ENCODE measurements around the gene ZC3H13. TPM values are rescaled to one million over a fixed set of nuclear protein-coding genes. Genes with fewer than 3 reads are reported as not detected.

ZC3H13 gene
- total RNA-seq, 1 donor from 2014 or later, result 10.5 TPM

GRCh38 chr13:45951166-45951565, 101.4 kb downstream of the ZC3H13 start:
- FAIRE-seq, result no peak
- H3K36me3 ChIP-seq (ENCODE audit: control insufficient read depth, insufficient read depth, low read length), result no peaks in the 10 kb centered on the region
- no peak overlapping the region for H3K4me3 ChIP-seq (ENCODE audit: low read depth, low read length)
- peak; percentile 45 for DNase-seq (ENCODE audit: low read depth)
- no peak for TF ChIP-seq CTCF (IDR thresholded peaks at IDR 0.05; ENCODE audit: insufficient read depth, low read length, severe bottlenecking)
- H3K27me3 ChIP-seq (ENCODE audit: control insufficient read depth, insufficient read depth, low read length), result no peaks in the 10 kb centered on the region

- H3K36me3 ChIP-seq (ENCODE audit: control insufficient read depth, insufficient read depth, low read length), result no peaks in the 10 kb centered on the region
- no peak for FAIRE-seq
Measured at GRCh38 chr13:45950386-45951000, 102.1 kb downstream of the ZC3H13 start.

GRCh38 chr13:45949161-45949560, 103.4 kb downstream of the ZC3H13 start:
- FAIRE-seq, result no peak
- TF ChIP-seq CTCF (IDR thresholded peaks at IDR 0.05; ENCODE audit: insufficient read depth, low read length, severe bottlenecking), result no peak
- H3K4me3 ChIP-seq (ENCODE audit: low read depth, low read length), result no peak overlapping the region

More at GRCh38 chr13:45950386-45951000, 102.1 kb downstream of the ZC3H13 start:
- peak; percentile 7 for DNase-seq (ENCODE audit: low read depth)
- H3K27me3 ChIP-seq (ENCODE audit: control insufficient read depth, insufficient read depth, low read length), result no peaks in the 10 kb centered on the region
- TF ChIP-seq CTCF (IDR thresholded peaks at IDR 0.05; ENCODE audit: insufficient read depth, low read length, severe bottlenecking), result no peak
- no peak overlapping the region for H3K4me3 ChIP-seq (ENCODE audit: low read depth, low read length)

GRCh38 chr13:45943965-45944364, 108.6 kb downstream of the ZC3H13 start:
- no peak for FAIRE-seq
- H3K4me3 ChIP-seq (ENCODE audit: low read depth, low read length), result no peak overlapping the region
- TF ChIP-seq CTCF (IDR thresholded peaks at IDR 0.05; ENCODE audit: insufficient read depth, low read length, severe bottlenecking), result no peak
- no peaks in the 10 kb centered on the region for H3K36me3 ChIP-seq (ENCODE audit: control insufficient read depth, insufficient read depth, low read length)
- H3K27me3 ChIP-seq (ENCODE audit: control insufficient read depth, insufficient read depth, low read length), result no peaks in the 10 kb centered on the region
- no peak for DNase-seq (ENCODE audit: low read depth)

More at GRCh38 chr13:45949161-45949560, 103.4 kb downstream of the ZC3H13 start:
- Histone ChIP-seq H3K27me3 (ENCODE audit: control insufficient read depth, insufficient read depth, low read length) (no peaks in the 10 kb centered on the region), H3K36me3 (ENCODE audit: control insufficient read depth, insufficient read depth, low read length) (no peaks in the 10 kb centered on the region)
- DNase-seq (ENCODE audit: low read depth), result no peak

GRCh38 chr13:45943120-45943519, 109.4 kb downstream of the ZC3H13 start:
- no peak for FAIRE-seq

More at GRCh38 chr13:45943120-45943519, 109.4 kb downstream of the ZC3H13 start:
- no peak for DNase-seq (ENCODE audit: low read depth)
- Histone ChIP-seq H3K27me3 (ENCODE audit: control insufficient read depth, insufficient read depth, low read length) (no peaks in the 10 kb centered on the region), H3K36me3 (ENCODE audit: control insufficient read depth, insufficient read depth, low read length) (no peaks in the 10 kb centered on the region), H3K4me3 (ENCODE audit: low read depth, low read length) (no peak overlapping the region)
- TF ChIP-seq CTCF (IDR thresholded peaks at IDR 0.05; ENCODE audit: insufficient read depth, low read length, severe bottlenecking), result no peak

Data from bronchial epithelial cell (primary cell).